Right ventricle myocardium superior (tissue), 1 donor: Measurements from ENCODE around the gene CELA3B. TPM values are rescaled to one million over a fixed set of nuclear protein-coding genes. Genes with fewer than 3 reads are reported as not detected.
"Not testable (repeated sequence)": the region's sequence is repeated elsewhere in the genome, so short reads cannot be mapped to it uniquely, and the experiment has no call there.

Experiments used
- ATAC-seq: fragments of 200-7000 bp; cut with Tn5 transposase; one replicate; pipeline ENCODE4 v1.9.1; 2020; ENCODE audit warnings: mild to moderate bottlenecking; ENCODE audit not compliant: poor library complexity
- DNase-seq: peaks from one replicate; pipeline ENCODE4 v3.0.0-alpha.2; 2020
- intact Hi-C: fragments of 100-400 bp; cut with DNase I; formaldehyde crosslinking; loops from one replicate; pipeline ENCODE4 v1.11.2; 2022
- total RNA-seq: library from RNA; stranded (reverse); fragmentation: NEBNext Ultra II Directional; extraction: Animal tissue kit (Norgen Biotek cat#: 25700); gene quantifications from one replicate; pipeline ENCODE4 v1.2.1, GENCODE V29; 2021
- donor health status: DM: no; HTN: yes; CAD: no; lungs with severe emphysema.

CELA3B gene
- total RNA-seq, 1 donor from 2014 or later = not detected

- intact Hi-C loops = no loop called here
- ATAC-seq (no peak), DNase-seq (no peak)
These were observed 50.1 kb downstream of the CELA3B start for GRCh38 chr1:22026924-22027289.

GRCh38 chr1:22030057-22030456, 53.2 kb downstream of the CELA3B start:
- intact Hi-C loops = no loop called here
- DNase-seq (no peak), ATAC-seq (no peak)

GRCh38 chr1:22030473-22030872, 53.7 kb downstream of the CELA3B start:
- ATAC-seq = no peak
- DNase-seq = no peak
- intact Hi-C loops = no loop called here

- no peak for DNase-seq
- peak; percentile 85 for ATAC-seq
- intact Hi-C loops = no loop called here
These were observed 54.6 kb downstream of the CELA3B start for GRCh38 chr1:22031214-22031962.

GRCh38 chr1:22034834-22035233, 58.0 kb downstream of the CELA3B start:
- DNase-seq, intact Hi-C loops, ATAC-seq: not testable (repeated sequence)

- ATAC-seq = no peak
- no peak for DNase-seq
These were observed 60.7 kb downstream of the CELA3B start for GRCh38 chr1:22037520-22037919.

GRCh38 chr1:22038036-22038435, 61.2 kb downstream of the CELA3B start:
- intact Hi-C loops = no loop called here
- ATAC-seq (peak; percentile 77), DNase-seq (no peak)

More at GRCh38 chr1:22037520-22037919, 60.7 kb downstream of the CELA3B start:
- intact Hi-C loops = no loop called here

Other genes with a start within 250 kb of the CELA3B start
- 41.8 TPM for gene USP48, start 193.9 kb upstream of the CELA3B start, total RNA-seq
- not detected for gene LDLRAD2, start 164.8 kb upstream of the CELA3B start, total RNA-seq
- gene HSPG2, start 39.7 kb upstream of the CELA3B start, total RNA-seq = 263 TPM
- gene CELA3A, start 24.6 kb downstream of the CELA3B start, total RNA-seq = not detected
- gene CDC42, start 75.7 kb downstream of the CELA3B start, total RNA-seq = 137 TPM
- gene WNT4, start 166.1 kb downstream of the CELA3B start, total RNA-seq = not detected